ENCODE results near the gene CALM1.

Gene CALM1

DNA sequence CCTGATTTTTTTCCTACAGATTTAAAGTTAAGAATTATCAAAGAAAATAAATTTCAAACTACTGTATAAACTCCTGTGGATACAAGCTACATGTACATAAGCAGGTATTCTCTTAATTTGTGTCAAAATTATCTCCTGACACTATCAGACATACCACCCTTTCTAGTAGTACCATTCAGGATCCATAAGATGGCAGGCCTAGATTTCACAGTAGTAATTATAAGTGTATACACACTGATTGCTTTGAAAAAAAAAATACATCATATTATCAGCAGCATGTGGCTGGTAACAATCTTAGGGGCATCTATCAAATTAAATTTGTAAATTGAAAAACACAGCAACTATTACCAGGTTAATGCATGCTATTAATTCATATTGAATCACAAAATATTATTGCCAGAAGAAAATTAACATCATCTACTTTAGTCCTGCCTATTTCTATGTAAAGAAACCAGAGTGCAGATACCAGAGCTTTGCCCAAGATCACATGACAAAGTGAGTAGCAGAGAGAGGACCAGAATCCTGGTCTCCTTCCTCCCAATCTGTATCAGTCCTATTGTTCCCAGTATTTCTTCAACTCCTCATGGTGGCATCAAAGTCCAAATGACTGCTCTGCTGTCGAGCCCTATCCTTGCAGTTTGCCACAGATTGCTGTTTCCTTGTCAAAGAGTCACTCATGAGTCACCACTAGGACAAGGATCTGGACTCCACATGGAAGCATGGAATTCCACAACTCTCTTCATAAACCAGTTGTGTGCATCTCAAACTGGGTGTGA, 27.7 kb upstream of the CALM1 start:
- H3K36me3 ChIP-seq (ENCODE audit: control insufficient read depth in 5 of 5, insufficient read depth in 5 of 5, low read length in 5 of 5): no peaks in the 10 kb centered on the region
- no peak overlapping the region for H3K27ac ChIP-seq (ENCODE audit: low read depth, low read length)
- no peak overlapping the region for H3K4me3 ChIP-seq (ENCODE audit: low read depth in 1 of 5, low read length in 5 of 5)
- no peaks in the 10 kb centered on the region for H3K27me3 ChIP-seq (ENCODE audit: control insufficient read depth in 5 of 5, insufficient read depth in 4 of 5, low read length in 5 of 5)
- H3K9me3 ChIP-seq (ENCODE audit: control insufficient read depth in 5 of 5, low read length in 5 of 5): no peaks in the 10 kb centered on the region
- no peak overlapping the region for H3K9ac ChIP-seq (ENCODE audit: low read length in 5 of 5)
- peaks cover 0 to 5% (median 0%) of the 10 kb centered on the region in 5 donors for H3K4me1 ChIP-seq (ENCODE audit: control insufficient read depth in 5 of 5, insufficient read depth in 5 of 5, low read length in 5 of 5)

DNA sequence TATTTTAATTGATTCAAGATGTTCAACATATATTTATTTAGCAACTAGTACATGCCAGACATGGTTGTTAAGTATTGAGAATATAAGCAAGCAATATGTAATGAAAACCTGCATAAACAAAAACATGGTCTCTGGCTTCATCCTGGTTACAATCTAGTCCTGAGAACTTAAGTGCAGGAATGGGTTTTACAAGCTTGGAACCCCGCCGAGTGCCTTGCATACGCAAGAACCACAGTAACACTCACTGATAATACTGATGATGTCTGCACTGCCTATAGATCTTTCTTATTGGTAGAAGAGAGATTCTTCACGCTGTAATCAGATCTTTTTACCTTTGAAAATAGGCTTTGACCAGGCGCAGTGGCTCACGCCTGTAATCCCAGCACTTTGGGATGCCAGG, 22.9 kb upstream of the CALM1 start:
- Histone ChIP-seq H3K36me3 (ENCODE audit: control insufficient read depth in 5 of 5, insufficient read depth in 5 of 5, low read length in 5 of 5) (no peaks in the 10 kb centered on the region), H3K9ac (ENCODE audit: low read length in 5 of 5) (no peak overlapping the region), H3K4me1 (ENCODE audit: control insufficient read depth in 5 of 5, insufficient read depth in 5 of 5, low read length in 5 of 5) (no peaks in the 10 kb centered on the region), H3K27me3 (ENCODE audit: control insufficient read depth in 5 of 5, insufficient read depth in 4 of 5, low read length in 5 of 5) (no peaks in the 10 kb centered on the region), H3K4me3 (ENCODE audit: low read depth in 1 of 5, low read length in 5 of 5) (no peak overlapping the region), H3K27ac (ENCODE audit: low read depth, low read length) (no peak overlapping the region), H3K9me3 (ENCODE audit: control insufficient read depth in 5 of 5, low read length in 5 of 5) (no peaks in the 10 kb centered on the region)

GRCh38 chr14:90374813-90375212, 22.0 kb upstream of the CALM1 start:
- no peak overlapping the region for H3K9ac ChIP-seq (ENCODE audit: low read length in 5 of 5)
- no peaks in the 10 kb centered on the region for H3K4me1 ChIP-seq (ENCODE audit: control insufficient read depth in 5 of 5, insufficient read depth in 5 of 5, low read length in 5 of 5)
- H3K36me3 ChIP-seq (ENCODE audit: control insufficient read depth in 5 of 5, insufficient read depth in 5 of 5, low read length in 5 of 5): no peaks in the 10 kb centered on the region
- H3K27me3 ChIP-seq (ENCODE audit: control insufficient read depth in 5 of 5, insufficient read depth in 4 of 5, low read length in 5 of 5): no peaks in the 10 kb centered on the region
- H3K4me3 ChIP-seq (ENCODE audit: low read depth in 1 of 5, low read length in 5 of 5): no peak overlapping the region
- H3K9me3 ChIP-seq (ENCODE audit: control insufficient read depth in 5 of 5, low read length in 5 of 5): no peaks in the 10 kb centered on the region
- H3K27ac ChIP-seq (ENCODE audit: low read depth, low read length): no peak overlapping the region

- Histone ChIP-seq H3K36me3 (ENCODE audit: control insufficient read depth in 5 of 5, insufficient read depth in 5 of 5, low read length in 5 of 5) (no peaks in the 10 kb centered on the region), H3K4me3 (ENCODE audit: low read depth in 1 of 5, low read length in 5 of 5) (no peak overlapping the region), H3K9me3 (ENCODE audit: control insufficient read depth in 5 of 5, low read length in 5 of 5) (no peaks in the 10 kb centered on the region), H3K27me3 (ENCODE audit: control insufficient read depth in 5 of 5, insufficient read depth in 4 of 5, low read length in 5 of 5) (no peaks in the 10 kb centered on the region), H3K9ac (ENCODE audit: low read length in 5 of 5) (no peak overlapping the region), H3K27ac (ENCODE audit: low read depth, low read length) (no peak overlapping the region), H3K4me1 (ENCODE audit: control insufficient read depth in 5 of 5, insufficient read depth in 5 of 5, low read length in 5 of 5) (peaks cover 0 to 2% (median 0%) of the 10 kb centered on the region in 5 donors)
Measured at GRCh38 chr14:90375934-90376333, 20.9 kb upstream of the CALM1 start.

DNA sequence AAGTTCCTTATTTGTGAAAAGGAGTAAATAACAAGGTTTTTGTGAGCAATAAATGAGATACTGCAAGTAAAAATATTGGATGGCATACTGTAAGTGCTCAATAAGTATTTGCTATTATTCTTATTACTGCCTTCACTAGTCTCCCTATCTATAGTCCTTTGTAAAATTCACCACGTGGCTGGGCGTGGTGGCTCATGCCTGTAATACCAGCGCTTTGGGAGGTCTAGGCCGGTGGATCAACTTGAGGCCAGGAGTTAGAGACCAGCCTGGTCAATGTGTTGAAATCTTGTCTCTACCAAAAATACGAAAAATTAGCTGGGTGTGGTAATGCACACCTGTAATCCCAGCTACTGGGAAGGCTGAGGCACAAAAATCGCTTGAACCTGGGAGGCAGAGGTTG, 18.6 kb upstream of the CALM1 start:
- Histone ChIP-seq H3K36me3 (ENCODE audit: control insufficient read depth in 5 of 5, insufficient read depth in 5 of 5, low read length in 5 of 5) (no peaks in the 10 kb centered on the region), H3K4me3 (ENCODE audit: low read depth in 1 of 5, low read length in 5 of 5) (no peak overlapping the region), H3K27ac (ENCODE audit: low read depth, low read length) (no peak overlapping the region), H3K9ac (ENCODE audit: low read length in 5 of 5) (no peak overlapping the region), H3K4me1 (ENCODE audit: control insufficient read depth in 5 of 5, insufficient read depth in 5 of 5, low read length in 5 of 5) (peaks cover under 1 to 17% (median 15%) of the 10 kb centered on the region in 5 donors), H3K9me3 (ENCODE audit: control insufficient read depth in 5 of 5, low read length in 5 of 5) (no peaks in the 10 kb centered on the region), H3K27me3 (ENCODE audit: control insufficient read depth in 5 of 5, insufficient read depth in 4 of 5, low read length in 5 of 5) (no peaks in the 10 kb centered on the region)

DNA sequence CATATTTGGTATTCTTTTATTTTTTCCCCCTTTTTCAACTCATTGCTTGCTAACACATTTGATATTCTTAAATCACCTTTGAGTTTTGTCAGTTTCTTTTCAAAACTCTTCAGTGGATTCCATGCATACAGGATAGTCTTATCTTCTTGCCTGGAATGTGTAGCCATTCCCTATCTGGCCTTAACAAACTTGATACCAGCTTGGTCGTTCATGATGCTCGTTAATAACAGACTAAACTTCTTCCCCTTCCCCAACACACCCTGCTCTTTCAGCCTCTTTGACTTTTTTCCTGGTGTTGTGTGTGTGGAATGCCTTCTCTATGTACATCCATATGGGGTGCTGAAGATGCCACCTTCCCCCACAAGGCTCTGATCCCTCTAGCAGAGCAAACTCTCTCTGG, 17.7 kb upstream of the CALM1 start:
- H3K27ac ChIP-seq (ENCODE audit: low read depth, low read length): no peak overlapping the region
- H3K9me3 ChIP-seq (ENCODE audit: control insufficient read depth in 5 of 5, low read length in 5 of 5): no peaks in the 10 kb centered on the region
- no peaks in the 10 kb centered on the region for H3K36me3 ChIP-seq (ENCODE audit: control insufficient read depth in 5 of 5, insufficient read depth in 5 of 5, low read length in 5 of 5)
- H3K27me3 ChIP-seq (ENCODE audit: control insufficient read depth in 5 of 5, insufficient read depth in 4 of 5, low read length in 5 of 5): no peaks in the 10 kb centered on the region
- peaks cover 2 to 25% (median 21%) of the 10 kb centered on the region in 5 donors for H3K4me1 ChIP-seq (ENCODE audit: control insufficient read depth in 5 of 5, insufficient read depth in 5 of 5, low read length in 5 of 5)
- H3K9ac ChIP-seq (ENCODE audit: low read length in 5 of 5): no peak overlapping the region
- H3K4me3 ChIP-seq (ENCODE audit: low read depth in 1 of 5, low read length in 5 of 5): no peak overlapping the region

DNA sequence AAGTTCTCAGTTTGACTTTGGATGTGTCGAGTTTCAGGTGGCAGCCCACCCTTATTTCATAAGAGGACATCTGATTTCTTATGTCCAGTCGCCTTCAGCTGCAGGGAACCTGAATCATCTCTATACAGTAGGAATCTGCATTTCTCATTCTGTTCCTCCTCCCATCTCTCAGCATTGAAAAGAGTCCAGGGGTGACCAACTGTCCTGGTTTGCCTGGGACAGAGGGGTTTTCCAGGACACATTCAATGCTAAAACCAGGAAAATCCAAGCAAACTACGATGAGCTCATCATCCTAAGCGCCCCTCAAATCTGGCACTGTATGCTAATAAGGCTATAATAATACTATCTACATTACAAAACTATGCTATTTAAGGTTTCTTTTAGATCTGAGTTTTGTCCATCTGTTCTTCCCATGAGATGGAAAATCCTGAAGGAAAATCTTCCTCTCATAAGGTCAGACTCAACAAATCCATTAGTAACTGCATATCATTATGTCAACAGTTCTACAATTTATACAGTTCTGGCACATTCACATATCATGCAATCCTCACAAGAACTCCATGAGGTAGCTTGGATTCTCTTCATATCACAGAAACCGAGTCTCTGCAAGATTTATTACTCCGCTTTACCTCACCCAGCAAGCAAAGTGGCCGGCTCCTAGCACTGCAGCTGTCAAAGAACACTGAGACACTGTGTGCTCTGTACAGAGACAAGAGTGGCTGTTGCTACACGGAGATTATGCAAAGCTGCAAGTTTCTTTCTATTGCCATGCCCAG, 15.6 kb upstream of the CALM1 start:
- Histone ChIP-seq H3K27me3 (ENCODE audit: control insufficient read depth in 5 of 5, insufficient read depth in 4 of 5, low read length in 5 of 5) (no peaks in the 10 kb centered on the region), H3K4me3 (ENCODE audit: low read depth in 1 of 5, low read length in 5 of 5) (peak overlapping the region in 4 of 5 donors; percentile 82 to 92 (median 88)), H3K4me1 (ENCODE audit: control insufficient read depth in 5 of 5, insufficient read depth in 5 of 5, low read length in 5 of 5) (peaks cover 5 to 36% (median 29%) of the 10 kb centered on the region in 5 donors), H3K36me3 (ENCODE audit: control insufficient read depth in 5 of 5, insufficient read depth in 5 of 5, low read length in 5 of 5) (no peaks in the 10 kb centered on the region), H3K9me3 (ENCODE audit: control insufficient read depth in 5 of 5, low read length in 5 of 5) (no peaks in the 10 kb centered on the region), H3K9ac (ENCODE audit: low read length in 5 of 5) (peak overlapping the region in 1 of 5 donors; percentile 97), H3K27ac (ENCODE audit: low read depth, low read length) (peak overlapping the region; percentile 100)

- H3K27ac ChIP-seq (ENCODE audit: low read depth, low read length): peak overlapping the region; percentile 100
- no peaks in the 10 kb centered on the region for H3K27me3 ChIP-seq (ENCODE audit: control insufficient read depth in 5 of 5, insufficient read depth in 4 of 5, low read length in 5 of 5)
- peak overlapping the region; percentile 77 to 92 (median 86) for H3K4me3 ChIP-seq (ENCODE audit: low read depth in 1 of 5, low read length in 5 of 5)
- no peaks in the 10 kb centered on the region for H3K9me3 ChIP-seq (ENCODE audit: control insufficient read depth in 5 of 5, low read length in 5 of 5)
- peaks cover 5 to 36% (median 29%) of the 10 kb centered on the region in 5 donors for H3K4me1 ChIP-seq (ENCODE audit: control insufficient read depth in 5 of 5, insufficient read depth in 5 of 5, low read length in 5 of 5)
- no peaks in the 10 kb centered on the region for H3K36me3 ChIP-seq (ENCODE audit: control insufficient read depth in 5 of 5, insufficient read depth in 5 of 5, low read length in 5 of 5)
- peak overlapping the region; percentile 88 to 99 (median 97) for H3K9ac ChIP-seq (ENCODE audit: low read length in 5 of 5)
Measured at GRCh38 chr14:90381999-90382451, 14.8 kb upstream of the CALM1 start.

- Histone ChIP-seq H3K9me3 (ENCODE audit: control insufficient read depth in 5 of 5, low read length in 5 of 5) (no peaks in the 10 kb centered on the region), H3K9ac (ENCODE audit: low read length in 5 of 5) (peak overlapping the region; percentile 88 to 99 (median 97)), H3K4me1 (ENCODE audit: control insufficient read depth in 5 of 5, insufficient read depth in 5 of 5, low read length in 5 of 5) (peaks cover 5 to 42% (median 34%) of the 10 kb centered on the region in 5 donors), H3K4me3 (ENCODE audit: low read depth in 1 of 5, low read length in 5 of 5) (peak overlapping the region; percentile 77 to 92 (median 86)), H3K27ac (ENCODE audit: low read depth, low read length) (peak overlapping the region; percentile 100), H3K36me3 (ENCODE audit: control insufficient read depth in 5 of 5, insufficient read depth in 5 of 5, low read length in 5 of 5) (no peaks in the 10 kb centered on the region), H3K27me3 (ENCODE audit: control insufficient read depth in 5 of 5, insufficient read depth in 4 of 5, low read length in 5 of 5) (no peaks in the 10 kb centered on the region)
Measured at GRCh38 chr14:90382491-90383125, 14.2 kb upstream of the CALM1 start.
